GM21717 (cell line): Measurements from ENCODE around the gene USO1.
"Not testable (repeated sequence)": the region's sequence is repeated elsewhere in the genome, so short reads cannot be mapped to it uniquely, and the experiment has no call there.

Source experiments
- ATAC-seq: cut with Tn5 transposase; IDR thresholded peaks from one replicate; pipeline ENCODE4 v1.9.1; 2021; ENCODE audit warnings: mild to moderate bottlenecking, moderate library complexity; ENCODE audit not compliant: unreplicated experiment

Gene USO1

DNA sequence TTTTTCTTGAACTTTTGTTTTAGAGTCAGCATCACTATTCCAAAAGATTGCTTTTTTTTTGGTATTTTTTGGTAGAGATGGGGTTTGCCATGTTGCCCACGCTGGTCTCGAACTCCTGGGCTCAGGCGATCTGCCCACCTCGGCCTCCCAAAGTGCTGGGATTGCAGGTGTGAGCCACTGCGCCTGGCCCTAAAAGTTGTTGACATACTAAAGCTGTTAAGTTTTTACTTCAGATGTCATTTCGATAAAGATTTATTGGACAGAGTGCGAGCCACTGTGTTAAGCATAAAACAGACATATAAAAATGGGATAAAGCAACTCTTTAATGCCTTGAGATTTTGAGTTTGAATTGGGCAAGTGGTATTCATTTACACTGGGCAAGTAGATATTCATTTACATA lies 28.3 kb downstream of the USO1 start:
- ATAC-seq: no peak

DNA sequence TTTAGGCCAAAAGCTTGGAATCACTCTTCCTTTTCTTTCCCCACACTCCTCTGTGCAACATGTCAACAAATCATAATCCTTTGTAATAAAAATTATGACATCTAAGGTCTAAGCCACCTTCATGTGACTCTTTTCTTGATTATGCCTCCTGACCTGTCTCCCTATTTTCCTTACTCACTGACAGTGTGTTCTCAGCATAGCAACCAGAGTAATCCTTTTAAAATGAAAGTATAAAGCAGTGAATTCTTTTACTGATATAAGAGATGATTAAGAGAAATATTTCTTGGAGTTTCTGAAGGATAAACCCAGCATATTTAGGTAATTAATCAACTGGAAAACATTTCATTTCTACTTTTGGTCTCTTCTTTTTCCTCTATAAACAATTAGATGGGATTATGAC lies 44.7 kb downstream of the USO1 start:
- ATAC-seq: no peak

DNA sequence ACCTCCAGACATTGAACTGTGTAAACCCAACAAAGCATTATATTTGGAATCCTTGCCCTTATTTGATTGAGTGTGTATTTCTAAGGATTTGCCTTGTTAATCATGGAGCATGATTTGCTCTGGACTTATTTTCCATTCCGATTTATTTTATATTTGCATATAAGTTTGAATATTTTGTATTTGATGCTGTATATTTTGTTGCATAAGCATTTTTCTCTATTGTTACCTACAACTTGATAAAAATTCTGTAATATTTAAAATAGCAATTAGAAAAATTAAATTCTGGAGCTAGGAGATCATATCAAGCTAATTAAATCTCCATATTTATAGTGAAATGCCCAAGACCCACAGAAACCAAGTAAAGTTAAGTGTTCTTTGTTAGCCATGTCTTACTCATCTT lies 47.2 kb downstream of the USO1 start:
- no peak for ATAC-seq

DNA sequence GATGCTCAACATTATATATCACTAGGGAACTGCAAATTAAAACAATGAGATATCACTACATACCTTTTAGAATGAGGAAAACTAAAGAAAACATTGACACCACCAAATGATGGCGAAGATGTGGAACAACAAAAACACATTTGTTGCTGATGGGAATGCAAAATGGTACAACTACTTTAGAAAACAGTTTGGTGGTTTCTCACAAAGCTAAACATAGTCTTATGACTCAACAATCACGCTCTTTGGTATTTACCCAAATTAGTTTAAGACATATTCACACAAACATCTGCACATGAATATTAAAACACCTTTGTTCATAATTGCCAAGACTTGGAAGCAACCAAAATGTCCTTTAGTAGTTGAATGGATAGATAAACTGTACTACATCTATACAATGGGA lies 53.2 kb downstream of the USO1 start:
- no peak for ATAC-seq

DNA sequence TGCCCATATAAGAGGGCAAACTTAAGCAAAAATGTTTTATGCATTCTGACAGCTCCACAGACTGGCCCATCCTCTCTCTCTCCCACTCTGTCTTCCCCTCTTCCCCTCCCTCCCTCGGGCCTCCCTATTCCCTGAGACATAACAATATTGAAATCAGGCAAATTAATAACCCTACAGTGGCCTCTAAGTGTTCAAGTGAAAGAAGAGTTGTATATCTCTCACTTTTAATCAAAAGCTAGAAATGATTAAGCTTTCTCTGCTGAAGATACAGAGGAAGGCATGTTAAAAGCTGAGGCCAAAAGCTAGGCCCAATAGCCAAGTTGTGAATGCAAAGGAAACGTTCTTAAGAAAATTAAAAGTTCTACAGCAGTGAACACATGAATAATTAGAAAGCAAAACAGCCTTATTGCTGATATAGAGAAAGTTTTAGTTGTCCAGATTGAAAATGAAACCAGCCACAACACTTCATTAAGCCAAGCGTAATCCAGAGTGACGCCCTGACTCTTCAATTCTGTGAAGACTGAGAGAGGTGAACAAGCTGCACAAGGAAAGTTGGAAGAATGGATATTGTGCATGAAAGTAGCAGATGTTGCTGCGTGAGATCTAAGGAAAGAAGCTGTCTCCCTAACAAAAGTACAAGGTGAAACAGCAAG lies 54.9 kb downstream of the USO1 start:
- ATAC-seq: no peak

DNA sequence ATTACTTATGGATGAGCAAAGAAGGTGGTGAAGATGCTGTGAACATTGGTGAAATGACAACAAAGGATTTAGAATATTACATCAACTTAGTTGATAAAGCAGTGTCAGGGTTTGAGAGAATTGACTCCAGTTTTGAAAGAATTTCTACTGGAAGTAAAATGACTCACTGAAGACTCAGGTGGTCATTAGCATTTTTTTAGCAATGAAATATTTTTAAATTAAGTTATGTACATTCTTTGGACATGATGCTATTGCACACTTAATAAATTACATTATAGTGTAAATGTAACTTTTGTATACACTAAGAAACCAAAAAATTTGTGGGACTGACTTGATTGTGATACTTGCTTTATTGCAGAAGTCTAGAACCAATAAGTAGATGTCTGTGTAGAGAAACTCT lies 56.9 kb downstream of the USO1 start:
- no peak for ATAC-seq

DNA sequence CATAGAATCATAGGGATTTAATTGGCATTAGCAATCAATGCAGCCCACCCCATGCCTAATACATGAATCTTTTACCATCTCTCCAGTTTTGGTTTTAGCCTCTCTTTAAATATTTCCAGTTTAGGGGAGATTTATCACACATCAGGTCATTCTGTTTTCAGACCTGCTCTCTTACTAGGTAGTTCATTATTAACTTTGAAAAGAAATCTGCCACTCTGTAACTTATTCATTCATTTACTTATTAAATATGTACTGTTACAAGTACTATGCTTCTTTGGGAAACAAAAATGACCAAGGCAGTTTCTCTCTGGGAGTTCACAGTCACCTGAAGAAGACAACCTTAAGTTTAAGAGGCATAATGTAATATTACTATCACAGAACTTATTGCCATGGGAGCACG lies 62.1 kb downstream of the USO1 start:
- ATAC-seq: no peak

DNA sequence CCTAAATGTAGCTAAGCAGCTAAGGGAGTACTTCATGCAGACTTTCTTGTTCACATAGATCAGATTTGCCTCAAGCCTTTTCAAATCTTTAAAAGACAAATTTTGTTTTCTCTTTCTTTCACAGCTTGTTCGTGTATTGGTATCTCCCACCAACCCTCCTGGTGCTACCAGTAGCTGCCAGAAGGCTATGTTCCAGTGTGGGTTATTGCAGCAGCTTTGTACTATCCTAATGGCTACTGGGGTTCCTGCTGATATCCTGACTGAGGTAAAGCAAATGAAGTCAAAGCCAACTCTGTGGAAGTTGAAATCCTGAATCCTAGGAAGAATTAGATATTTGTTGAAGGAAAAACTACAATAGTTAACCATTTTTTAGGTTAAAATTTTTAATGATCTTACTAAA lies 62.6 kb downstream of the USO1 start:
- ATAC-seq: no peak

DNA sequence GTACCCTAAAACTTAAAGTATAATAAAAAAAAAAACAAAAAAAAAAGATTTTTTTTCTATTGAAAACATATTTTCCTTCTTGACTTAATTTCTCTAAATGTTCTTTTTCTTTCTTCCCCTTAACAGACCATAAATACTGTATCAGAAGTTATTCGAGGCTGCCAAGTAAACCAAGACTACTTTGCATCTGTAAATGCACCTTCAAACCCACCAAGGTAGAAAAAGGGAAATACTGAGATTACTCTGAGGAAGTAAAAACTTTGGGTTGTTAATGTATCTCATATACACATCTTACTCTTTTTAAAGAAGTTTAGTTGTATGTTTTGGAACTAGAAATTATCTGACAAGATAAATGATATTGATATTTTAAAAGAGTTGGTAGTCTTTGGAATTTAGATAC lies 65.6 kb downstream of the USO1 start:
- no peak for ATAC-seq

DNA sequence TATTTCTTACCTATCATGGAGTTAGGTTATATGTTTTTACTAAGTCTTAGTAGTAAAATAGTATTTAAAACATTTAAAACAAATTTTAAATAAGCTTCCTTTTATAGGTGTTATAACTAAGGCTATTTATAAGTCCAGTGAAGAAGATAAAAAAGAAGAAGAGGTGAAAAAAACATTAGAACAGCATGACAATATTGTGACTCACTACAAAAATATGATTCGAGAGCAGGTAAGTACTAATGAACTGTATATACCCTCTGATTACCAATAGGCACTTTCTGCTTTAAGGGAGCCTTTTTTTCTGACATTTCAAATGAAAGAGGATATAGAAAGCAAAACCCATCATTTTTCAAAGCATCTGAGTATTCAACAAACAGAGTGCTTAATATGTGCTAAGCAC lies 76.6 kb downstream of the USO1 start:
- ATAC-seq: no peak

DNA sequence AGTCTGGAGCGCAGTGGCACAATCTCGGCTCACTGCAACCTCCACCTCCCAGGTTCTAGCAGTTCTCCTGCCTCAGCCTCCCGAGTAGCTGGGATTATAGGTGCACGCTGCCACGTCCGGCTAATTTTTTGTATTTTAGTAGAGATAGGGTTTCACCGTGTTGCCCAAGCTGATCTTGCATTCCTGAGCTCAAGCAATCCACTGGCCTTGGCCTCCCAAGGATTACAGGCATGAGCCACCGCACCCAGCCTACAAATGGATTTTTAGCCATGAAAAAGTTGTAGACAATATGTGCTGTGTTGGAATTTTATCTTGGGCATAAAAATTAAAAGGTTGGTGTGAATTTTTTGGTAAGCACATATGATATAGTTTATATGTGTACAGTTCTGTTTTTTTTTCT lies 81.7 kb downstream of the USO1 start:
- not testable (repeated sequence) for ATAC-seq

DNA sequence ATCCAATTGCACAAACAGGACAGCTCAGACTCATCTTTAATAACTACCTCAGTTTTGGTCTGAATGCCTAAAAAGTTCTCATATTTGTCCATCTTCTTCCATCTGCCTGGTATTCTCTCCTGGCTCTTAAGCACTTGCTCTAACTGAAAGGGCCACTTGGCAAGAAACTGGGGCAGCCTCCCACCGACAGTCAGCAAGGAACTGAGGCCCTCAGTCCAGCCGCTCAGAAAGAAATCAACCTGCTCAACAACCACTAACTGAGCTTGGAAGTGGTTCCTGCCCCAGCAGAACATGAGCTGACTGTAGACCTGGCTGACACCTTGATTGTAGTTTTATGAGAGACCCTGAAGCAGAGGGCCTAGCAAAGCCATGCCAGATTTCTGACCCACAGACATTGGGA lies 93.5 kb downstream of the USO1 start:
- no peak for ATAC-seq

DNA sequence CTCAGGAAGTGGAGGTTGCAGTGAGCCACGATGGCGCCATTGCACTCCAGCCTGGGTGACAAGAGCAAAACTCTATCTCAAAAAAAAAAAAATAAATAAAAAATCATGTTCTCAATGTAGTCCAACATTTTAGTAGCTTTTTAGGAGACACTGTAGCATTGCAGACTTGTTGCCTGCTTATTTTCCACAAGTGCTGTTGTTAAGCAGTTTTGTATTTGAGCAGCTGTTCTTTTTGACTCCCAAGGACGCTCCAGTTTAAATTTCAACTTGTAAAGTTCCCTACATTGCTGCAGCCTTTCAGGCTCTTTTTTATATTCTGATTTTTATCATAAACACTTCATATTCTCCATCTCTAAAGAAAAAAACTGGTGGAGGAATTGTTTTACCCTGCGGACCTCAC lies 94.7 kb downstream of the USO1 start:
- no peak for ATAC-seq

DNA sequence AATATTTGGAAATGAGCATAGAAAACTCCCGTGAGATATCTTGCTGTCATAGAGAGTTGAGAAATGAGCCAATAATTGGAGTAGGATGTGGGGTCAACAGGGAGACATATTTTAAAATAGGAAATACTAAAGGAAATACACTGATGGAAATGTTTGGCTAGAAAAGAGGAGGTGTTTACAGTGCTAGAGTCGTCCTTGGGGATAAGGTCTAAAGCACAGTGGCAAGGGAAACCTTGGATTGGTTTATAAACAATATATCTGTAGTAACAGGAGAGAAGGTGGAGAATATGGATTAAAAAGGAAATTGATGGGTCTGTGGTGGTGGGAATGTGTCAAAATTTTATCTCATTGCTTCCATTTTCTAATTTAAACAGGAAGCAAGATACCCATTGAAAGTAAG lies 95.8 kb downstream of the USO1 start:
- ATAC-seq: no peak

DNA sequence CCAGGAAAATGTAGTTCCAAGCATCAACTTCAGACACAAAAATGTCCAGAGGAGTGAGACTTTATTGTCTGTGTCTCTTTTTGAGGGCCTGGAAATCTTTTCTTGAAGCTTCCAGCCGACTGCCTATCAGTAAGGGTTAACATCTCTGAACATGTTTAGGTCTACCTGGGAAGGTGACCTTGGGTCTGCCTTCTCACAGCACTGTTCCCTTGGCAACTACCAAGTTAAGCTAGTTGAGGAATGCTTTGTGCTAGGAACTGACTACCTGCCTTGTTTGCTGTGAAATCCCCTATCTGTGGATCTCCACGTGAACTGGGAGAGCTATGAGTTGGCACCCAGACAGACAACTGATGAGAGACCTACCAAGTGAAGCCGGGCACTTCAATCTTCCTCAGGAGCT lies 96.3 kb downstream of the USO1 start:
- ATAC-seq: no peak

DNA sequence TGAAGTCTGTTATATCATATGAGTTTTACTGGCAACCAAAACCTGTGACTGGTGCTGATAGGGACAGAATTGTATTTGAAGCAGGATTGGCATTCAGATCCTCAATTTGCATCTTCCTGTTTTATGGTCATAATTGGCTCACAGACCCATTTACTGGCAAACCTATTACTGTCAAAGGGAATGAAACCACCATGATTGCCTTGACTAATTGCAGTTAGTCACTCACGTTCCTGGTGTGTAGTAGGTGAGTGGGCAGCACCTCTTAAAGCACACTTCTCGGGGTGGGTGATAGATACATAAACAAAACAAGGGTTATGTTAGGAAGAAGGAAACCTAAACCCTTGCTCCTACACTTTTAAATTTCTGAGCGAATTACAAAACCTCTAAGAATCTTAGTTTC lies 96.8 kb downstream of the USO1 start:
- ATAC-seq: no peak

DNA sequence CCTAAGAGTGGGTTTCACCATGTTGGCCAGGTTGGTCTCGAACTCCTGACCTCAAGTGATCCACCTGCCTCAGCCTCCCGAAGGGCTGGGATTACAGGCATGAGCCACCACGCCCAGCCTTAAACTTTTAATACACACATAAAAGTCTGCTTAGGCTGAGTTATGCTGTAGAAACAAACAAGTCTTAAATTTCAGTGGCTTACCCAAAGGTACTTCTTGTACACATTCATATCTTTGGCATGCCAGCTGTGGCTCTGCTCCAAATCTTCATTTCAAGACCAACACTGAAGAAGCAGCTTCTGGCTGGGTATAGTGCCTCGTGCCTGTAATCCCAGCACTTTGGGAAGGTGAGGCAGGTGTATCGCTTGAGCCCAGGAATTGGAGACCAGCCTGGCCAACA lies 97.6 kb downstream of the USO1 start:
- no peak for ATAC-seq

DNA sequence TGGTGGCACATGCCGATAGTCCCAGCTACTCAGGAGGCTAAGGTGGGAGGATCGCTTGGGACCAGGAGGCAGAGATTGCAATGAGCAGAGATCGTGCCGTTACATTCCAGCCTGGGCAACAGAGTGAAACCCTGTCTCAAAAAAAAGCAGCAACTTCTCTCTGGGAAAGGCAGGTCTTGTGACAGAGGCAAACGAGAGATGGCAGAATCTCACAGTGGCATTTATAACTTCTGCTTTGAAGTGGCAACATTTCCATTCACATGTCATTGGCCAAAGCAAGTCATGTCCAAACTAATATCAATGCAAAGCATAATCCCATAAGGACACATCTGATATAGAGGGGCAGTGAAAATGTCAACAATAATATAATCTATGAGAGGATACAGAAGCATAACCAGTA lies 98.0 kb downstream of the USO1 start:
- no peak for ATAC-seq

DNA sequence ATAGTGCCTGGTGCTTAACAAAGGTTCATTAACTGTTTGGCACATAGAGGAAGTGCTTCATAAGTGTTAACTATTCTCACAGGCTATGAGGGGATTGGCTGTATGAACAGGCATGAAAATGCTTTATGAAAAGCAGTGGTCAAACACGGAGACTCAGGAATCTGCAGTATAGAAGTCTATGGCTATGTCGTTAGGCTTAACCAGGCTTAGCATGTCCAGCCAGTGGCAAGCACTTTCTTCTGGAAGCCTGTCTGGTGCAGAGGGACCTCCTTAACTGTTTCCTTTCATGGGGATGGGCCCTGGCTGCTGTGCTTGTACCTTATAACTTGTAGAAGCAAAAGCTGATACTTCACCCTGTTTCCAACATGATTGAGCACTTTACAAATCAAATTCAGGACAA lies 99.4 kb downstream of the USO1 start:
- no peak for ATAC-seq

DNA sequence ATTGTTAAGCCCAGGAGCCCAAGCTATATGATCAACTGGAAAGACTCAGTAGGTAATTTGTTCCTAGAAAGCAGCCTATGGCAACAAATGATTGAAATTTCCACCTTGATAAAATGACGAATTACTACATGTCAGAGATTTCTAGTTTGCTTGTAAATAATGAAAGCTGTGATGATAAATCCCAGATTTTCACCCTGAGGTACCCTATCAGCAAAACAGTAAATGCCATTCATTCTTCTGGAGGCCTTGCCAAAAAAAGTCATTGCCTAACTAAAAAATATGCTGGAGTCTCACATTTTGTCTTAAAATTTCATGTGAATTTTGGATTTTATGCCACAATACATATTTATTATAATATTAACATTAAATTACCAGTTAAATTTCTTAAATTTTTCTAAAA lies 106.5 kb downstream of the USO1 start:
- no peak for ATAC-seq

DNA sequence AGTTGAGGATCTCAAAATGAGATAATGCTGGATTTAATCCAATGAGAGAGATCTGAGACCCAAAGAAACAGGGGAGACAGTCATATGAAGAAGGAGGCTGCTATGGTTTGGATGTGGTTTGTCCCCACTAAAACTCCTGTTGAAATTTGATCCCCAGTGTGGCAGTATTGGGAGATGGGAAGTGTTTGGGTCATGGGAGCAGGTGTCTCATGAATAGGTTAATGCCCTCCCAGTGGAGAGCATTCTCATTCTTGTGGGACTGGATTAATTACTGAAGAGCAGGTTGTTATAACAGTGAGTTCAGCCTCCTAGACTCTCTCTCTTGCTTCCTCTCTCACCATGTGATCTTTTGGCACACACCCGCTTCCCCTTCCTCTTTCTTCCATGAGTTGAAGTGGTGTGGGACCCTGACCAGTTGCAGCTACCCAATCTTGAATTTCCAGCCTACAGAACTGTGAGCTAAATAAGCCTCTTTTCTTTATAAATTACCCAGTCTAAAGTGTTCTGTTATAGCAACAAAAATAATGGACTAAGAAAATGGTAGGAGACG lies 107.6 kb downstream of the USO1 start:
- no peak for ATAC-seq

DNA sequence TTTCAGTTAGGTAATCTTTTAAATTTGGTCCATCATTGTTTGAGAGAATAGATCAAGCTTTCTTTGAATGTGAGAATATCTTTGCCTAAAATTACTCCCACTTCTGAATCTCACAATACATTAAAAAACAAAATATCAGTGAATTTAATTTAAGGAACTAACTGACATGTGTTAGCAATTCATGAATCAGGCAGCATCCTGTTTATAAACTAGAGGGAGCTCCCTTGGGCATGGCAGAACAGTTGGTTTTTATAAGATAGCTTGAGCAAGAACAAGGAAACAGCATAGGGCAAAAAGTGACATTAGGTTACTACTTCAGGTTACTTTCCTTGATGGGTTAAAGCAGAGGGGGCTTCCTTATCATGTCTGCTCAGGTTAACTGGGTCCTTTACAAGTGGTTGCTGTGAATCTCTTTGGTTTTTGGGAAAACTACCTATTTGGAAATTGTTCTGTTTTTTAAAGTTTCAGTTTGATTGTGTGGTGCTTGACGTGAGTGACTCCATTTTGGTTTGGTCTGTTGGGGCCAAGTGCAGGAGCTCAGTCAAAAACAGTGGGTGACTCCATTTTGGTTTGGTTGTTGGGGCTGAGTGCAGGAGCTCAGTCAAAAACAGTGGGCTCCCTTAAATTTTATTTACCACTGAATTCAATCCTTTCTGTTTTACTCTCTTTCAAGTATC lies 109.9 kb downstream of the USO1 start:
- ATAC-seq: no peak

DNA sequence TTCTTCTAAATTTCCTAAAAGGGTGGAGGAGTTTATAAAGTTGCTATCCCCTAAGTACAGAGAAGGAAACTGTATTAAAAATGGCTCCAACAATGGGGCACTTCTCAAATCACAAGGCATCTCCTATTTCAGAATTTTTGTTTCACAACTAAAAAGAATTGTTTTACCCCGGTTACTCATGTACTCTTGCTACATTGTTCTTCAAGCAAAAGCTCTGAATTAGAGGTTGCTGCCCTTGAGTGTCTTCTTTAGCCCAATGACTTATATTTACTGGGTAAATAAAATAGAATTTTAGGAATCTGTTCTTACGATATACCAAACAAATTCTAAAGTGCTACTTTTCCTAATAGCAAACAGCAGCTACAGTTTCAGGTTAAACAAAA lies 110.4 kb downstream of the USO1 start:
- ATAC-seq: no peak
